ENCODE results near the gene NRARP. TPM values are rescaled to one million over a fixed set of nuclear protein-coding genes. Genes with fewer than 3 reads are reported as not detected.
A peak's percentile ranks its signal among the peaks of the same experiment; 100 is the strongest.

Gene NRARP
- total and polyA plus RNA-seq, 2 of the 13 experiments (the other 11 are each of a cell fraction or from before 2014, with no cell fraction given), result 0.22 to 0.46 TPM

GRCh38 chr9:137301081-137301947 is 757 bp downstream of the NRARP start (continued):
- TF ChIP-seq ZNF784 (CRISPR knock-in tag; IDR thresholded peaks at IDR 0.05; ENCODE audit: borderline replicate concordance) (no peak), ZNF781 (CRISPR knock-in tag; IDR thresholded peaks at IDR 0.05; ENCODE audit: borderline replicate concordance, not compliant biosample characterization) (no peak), GLMP (CRISPR knock-in tag; IDR thresholded peaks at IDR 0.05; ENCODE audit: borderline replicate concordance) (no peak), EEA1 (CRISPR knock-in tag; IDR thresholded peaks at IDR 0.05; ENCODE audit: borderline replicate concordance) (peak; percentile 41; the same call in 1 of the 2 replicates), ARNT (IDR thresholded peaks at IDR 0.05) (no peak), SRSF1 (optimal IDR thresholded peaks at IDR 0.05; ENCODE audit: low read depth, low read length) (no peak), PHF8 (CRISPR knock-in tag; IDR thresholded peaks at IDR 0.05) (peak; percentile 36), MAFK (conservative IDR thresholded peaks at IDR 0.05 in 1 of 2, IDR thresholded peaks at IDR 0.05 in 1 of 2; ENCODE audit: low read length in 2 of 2) (no peak), ZNF251 (CRISPR knock-in tag; IDR thresholded peaks at IDR 0.05) (no peak), SMAD1 (CRISPR knock-in tag; IDR thresholded peaks at IDR 0.05; ENCODE audit: borderline replicate concordance, low read depth) (no peak), MLX (CRISPR knock-in tag; IDR thresholded peaks at IDR 0.05) (no peak), MED8 (CRISPR knock-in tag; IDR thresholded peaks at IDR 0.05; ENCODE audit: insufficient replicate concordance) (no peak)
- TF ChIP-seq, protein P1, sequence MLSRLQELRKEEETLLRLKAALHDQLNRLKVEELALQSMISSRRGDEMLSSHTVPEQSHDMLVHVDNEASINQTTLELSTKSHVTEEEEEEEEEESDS (CRISPR knock-in tag; IDR thresholded peaks at IDR 0.05; ENCODE audit: borderline replicate concordance), result no peak
- TF ChIP-seq, protein P2, sequence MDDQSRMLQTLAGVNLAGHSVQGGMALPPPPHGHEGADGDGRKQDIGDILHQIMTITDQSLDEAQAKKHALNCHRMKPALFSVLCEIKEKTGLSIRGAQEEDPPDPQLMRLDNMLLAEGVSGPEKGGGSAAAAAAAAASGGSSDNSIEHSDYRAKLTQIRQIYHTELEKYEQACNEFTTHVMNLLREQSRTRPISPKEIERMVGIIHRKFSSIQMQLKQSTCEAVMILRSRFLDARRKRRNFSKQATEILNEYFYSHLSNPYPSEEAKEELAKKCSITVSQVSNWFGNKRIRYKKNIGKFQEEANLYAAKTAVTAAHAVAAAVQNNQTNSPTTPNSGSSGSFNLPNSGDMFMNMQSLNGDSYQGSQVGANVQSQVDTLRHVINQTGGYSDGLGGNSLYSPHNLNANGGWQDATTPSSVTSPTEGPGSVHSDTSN (CRISPR knock-in tag; IDR thresholded peaks at IDR 0.05; ENCODE audit: borderline replicate concordance), result no peak
- TF ChIP-seq, protein P3, sequence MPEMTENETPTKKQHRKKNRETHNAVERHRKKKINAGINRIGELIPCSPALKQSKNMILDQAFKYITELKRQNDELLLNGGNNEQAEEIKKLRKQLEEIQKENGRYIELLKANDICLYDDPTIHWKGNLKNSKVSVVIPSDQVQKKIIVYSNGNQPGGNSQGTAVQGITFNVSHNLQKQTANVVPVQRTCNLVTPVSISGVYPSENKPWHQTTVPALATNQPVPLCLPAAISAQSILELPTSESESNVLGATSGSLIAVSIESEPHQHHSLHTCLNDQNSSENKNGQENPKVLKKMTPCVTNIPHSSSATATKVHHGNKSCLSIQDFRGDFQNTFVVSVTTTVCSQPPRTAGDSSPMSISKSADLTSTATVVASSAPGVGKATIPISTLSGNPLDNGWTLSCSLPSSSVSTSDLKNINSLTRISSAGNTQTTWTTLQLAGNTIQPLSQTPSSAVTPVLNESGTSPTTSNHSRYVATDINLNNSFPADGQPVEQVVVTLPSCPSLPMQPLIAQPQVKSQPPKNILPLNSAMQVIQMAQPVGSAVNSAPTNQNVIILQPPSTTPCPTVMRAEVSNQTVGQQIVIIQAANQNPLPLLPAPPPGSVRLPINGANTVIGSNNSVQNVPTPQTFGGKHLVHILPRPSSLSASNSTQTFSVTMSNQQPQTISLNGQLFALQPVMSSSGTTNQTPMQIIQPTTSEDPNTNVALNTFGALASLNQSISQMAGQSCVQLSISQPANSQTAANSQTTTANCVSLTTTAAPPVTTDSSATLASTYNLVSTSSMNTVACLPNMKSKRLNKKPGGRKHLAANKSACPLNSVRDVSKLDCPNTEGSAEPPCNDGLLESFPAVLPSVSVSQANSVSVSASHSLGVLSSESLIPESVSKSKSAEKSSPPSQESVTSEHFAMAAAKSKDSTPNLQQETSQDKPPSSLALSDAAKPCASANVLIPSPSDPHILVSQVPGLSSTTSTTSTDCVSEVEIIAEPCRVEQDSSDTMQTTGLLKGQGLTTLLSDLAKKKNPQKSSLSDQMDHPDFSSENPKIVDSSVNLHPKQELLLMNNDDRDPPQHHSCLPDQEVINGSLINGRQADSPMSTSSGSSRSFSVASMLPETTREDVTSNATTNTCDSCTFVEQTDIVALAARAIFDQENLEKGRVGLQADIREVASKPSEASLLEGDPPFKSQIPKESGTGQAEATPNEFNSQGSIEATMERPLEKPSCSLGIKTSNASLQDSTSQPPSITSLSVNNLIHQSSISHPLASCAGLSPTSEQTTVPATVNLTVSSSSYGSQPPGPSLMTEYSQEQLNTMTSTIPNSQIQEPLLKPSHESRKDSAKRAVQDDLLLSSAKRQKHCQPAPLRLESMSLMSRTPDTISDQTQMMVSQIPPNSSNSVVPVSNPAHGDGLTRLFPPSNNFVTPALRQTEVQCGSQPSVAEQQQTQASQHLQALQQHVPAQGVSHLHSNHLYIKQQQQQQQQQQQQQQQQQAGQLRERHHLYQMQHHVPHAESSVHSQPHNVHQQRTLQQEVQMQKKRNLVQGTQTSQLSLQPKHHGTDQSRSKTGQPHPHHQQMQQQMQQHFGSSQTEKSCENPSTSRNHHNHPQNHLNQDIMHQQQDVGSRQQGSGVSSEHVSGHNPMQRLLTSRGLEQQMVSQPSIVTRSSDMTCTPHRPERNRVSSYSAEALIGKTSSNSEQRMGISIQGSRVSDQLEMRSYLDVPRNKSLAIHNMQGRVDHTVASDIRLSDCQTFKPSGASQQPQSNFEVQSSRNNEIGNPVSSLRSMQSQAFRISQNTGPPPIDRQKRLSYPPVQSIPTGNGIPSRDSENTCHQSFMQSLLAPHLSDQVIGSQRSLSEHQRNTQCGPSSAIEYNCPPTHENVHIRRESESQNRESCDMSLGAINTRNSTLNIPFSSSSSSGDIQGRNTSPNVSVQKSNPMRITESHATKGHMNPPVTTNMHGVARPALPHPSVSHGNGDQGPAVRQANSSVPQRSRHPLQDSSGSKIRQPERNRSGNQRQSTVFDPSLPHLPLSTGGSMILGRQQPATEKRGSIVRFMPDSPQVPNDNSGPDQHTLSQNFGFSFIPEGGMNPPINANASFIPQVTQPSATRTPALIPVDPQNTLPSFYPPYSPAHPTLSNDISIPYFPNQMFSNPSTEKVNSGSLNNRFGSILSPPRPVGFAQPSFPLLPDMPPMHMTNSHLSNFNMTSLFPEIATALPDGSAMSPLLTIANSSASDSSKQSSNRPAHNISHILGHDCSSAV (CRISPR knock-in tag; IDR thresholded peaks at IDR 0.05; ENCODE audit: borderline replicate concordance), result no peak
